ENCODE measurements around the gene GBA2. TPM values are rescaled to one million over a fixed set of nuclear protein-coding genes. Genes with fewer than 3 reads are reported as not detected.
A peak's percentile ranks its signal among the peaks of the same experiment; 100 is the strongest.

GBA2 gene
- total RNA-seq, 1 donor from 2014 or later: 52.1 TPM

- no peak for TF ChIP-seq CTCF (IDR thresholded peaks at IDR 0.05)
Observed at GRCh38 chr9:35705836-35706430, 43.1 kb downstream of the GBA2 start.

GRCh38 chr9:35705372-35705771 is 43.7 kb downstream of the GBA2 start:
- Mint-ChIP-seq H3K9me3 (ENCODE audit: low read depth) (no peaks in the 10 kb centered on the region), H3K4me1 (ENCODE audit: low read depth) (no peaks in the 10 kb centered on the region), H3K27me3 (ENCODE audit: low read depth) (no peaks in the 10 kb centered on the region), H3K36me3 (ENCODE audit: low read depth) (peaks cover 60% of the 10 kb centered on the region), H3K4me3 (ENCODE audit: unreplicated experiment) (no peak overlapping the region), H3K27ac (ENCODE audit: unreplicated experiment) (no peak overlapping the region)
- no peak for DNase-seq (ENCODE audit: low spot score)
- TF ChIP-seq CTCF (IDR thresholded peaks at IDR 0.05): no peak

More at GRCh38 chr9:35705836-35706430, 43.1 kb downstream of the GBA2 start:
- Mint-ChIP-seq H3K4me3 (ENCODE audit: unreplicated experiment) (no peak overlapping the region), H3K27me3 (ENCODE audit: low read depth) (no peaks in the 10 kb centered on the region), H3K36me3 (ENCODE audit: low read depth) (peaks cover 65% of the 10 kb centered on the region), H3K4me1 (ENCODE audit: low read depth) (no peaks in the 10 kb centered on the region), H3K27ac (ENCODE audit: unreplicated experiment) (no peak overlapping the region), H3K9me3 (ENCODE audit: low read depth) (no peaks in the 10 kb centered on the region)
- no peak for DNase-seq (ENCODE audit: low spot score)

- peaks cover 55% of the 10 kb centered on the region for H3K36me3 Mint-ChIP-seq (ENCODE audit: low read depth)
- no peaks in the 10 kb centered on the region for H3K4me1 Mint-ChIP-seq (ENCODE audit: low read depth)
- peak overlapping the region; percentile 65 for H3K27ac Mint-ChIP-seq (ENCODE audit: unreplicated experiment)
- H3K4me3 Mint-ChIP-seq (ENCODE audit: unreplicated experiment): no peak overlapping the region
- H3K27me3 Mint-ChIP-seq (ENCODE audit: low read depth): no peaks in the 10 kb centered on the region
- no peak for DNase-seq (ENCODE audit: low spot score)
- no peak for TF ChIP-seq CTCF (IDR thresholded peaks at IDR 0.05)
- no peaks in the 10 kb centered on the region for H3K9me3 Mint-ChIP-seq (ENCODE audit: low read depth)
Observed at GRCh38 chr9:35703906-35704672, 44.9 kb downstream of the GBA2 start.

GRCh38 chr9:35702696-35703095 is 46.3 kb downstream of the GBA2 start:
- Mint-ChIP-seq H3K36me3 (ENCODE audit: low read depth) (peaks cover 47% of the 10 kb centered on the region), H3K9me3 (ENCODE audit: low read depth) (no peaks in the 10 kb centered on the region), H3K4me1 (ENCODE audit: low read depth) (peaks cover 4% of the 10 kb centered on the region), H3K4me3 (ENCODE audit: unreplicated experiment) (no peak overlapping the region), H3K27ac (ENCODE audit: unreplicated experiment) (no peak overlapping the region), H3K27me3 (ENCODE audit: low read depth) (no peaks in the 10 kb centered on the region)
- DNase-seq (ENCODE audit: low spot score): no peak
- TF ChIP-seq CTCF (IDR thresholded peaks at IDR 0.05): no peak

- Mint-ChIP-seq H3K4me1 (ENCODE audit: low read depth) (peaks cover 21% of the 10 kb centered on the region), H3K9me3 (ENCODE audit: low read depth) (no peaks in the 10 kb centered on the region), H3K27me3 (ENCODE audit: low read depth) (no peaks in the 10 kb centered on the region), H3K27ac (ENCODE audit: unreplicated experiment) (no peak overlapping the region), H3K36me3 (ENCODE audit: low read depth) (peaks cover 47% of the 10 kb centered on the region), H3K4me3 (ENCODE audit: unreplicated experiment) (no peak overlapping the region)
- no peak for TF ChIP-seq CTCF (IDR thresholded peaks at IDR 0.05)
- DNase-seq (ENCODE audit: low spot score): no peak
Observed at GRCh38 chr9:35700942-35701341, 48.1 kb downstream of the GBA2 start.

Measured in chondrocyte (in vitro differentiated cells).